Cardiac muscle cell (in vitro differentiated cells and primary cell): Measurements from ENCODE around the gene APC2. TPM values are rescaled to one million over a fixed set of nuclear protein-coding genes. Genes with fewer than 3 reads are reported as not detected.
A peak's percentile ranks its signal among the peaks of the same experiment; 100 is the strongest.

Source experiments
- DNase-seq, 2 donors: peaks; one replicate each; pipeline versions ENCODE4 v3.0.0 to v3.0.0-alpha.2; 2010 to 2017; ENCODE audit warnings: low read depth in 1 of 2, low spot score in 1 of 2
- H3K27ac ChIP-seq: fragments of 200-600 bp; sonication (generic); 2 replicates; pipeline ENCODE4 v1.5.1; 2016
- H3K27me3 ChIP-seq: fragments of 200-600 bp; sonication (generic); 2 replicates; pipeline ENCODE4 v1.6.0; 2016; ENCODE audit warnings: control low read depth
- H3K36me3 ChIP-seq: fragments of 200-600 bp; sonication (generic); 2 replicates; pipeline ENCODE4 v1.5.1; 2016; ENCODE audit warnings: control low read depth
- H3K4me1 ChIP-seq: fragments of 200-600 bp; sonication (generic); 2 replicates; pipeline ENCODE4 v1.8.1; 2017; ENCODE audit warnings: low read depth, mild to moderate bottlenecking, mixed run types
- H3K4me3 ChIP-seq: fragments of 200-600 bp; sonication (generic); 2 replicates; pipeline ENCODE4 v1.5.1; 2016; ENCODE audit warnings: mild to moderate bottlenecking
- H3K9me3 ChIP-seq: fragments of 200-600 bp; sonication (generic); 2 replicates; pipeline ENCODE4 v1.5.1; 2017; ENCODE audit warnings: low read depth, mild to moderate bottlenecking, control low read depth
- CTCF ChIP-seq: IDR thresholded peaks from 2 replicates; pipeline ENCODE4 v1.5.1; 2012; ENCODE audit warnings: low read depth, mild to moderate bottlenecking, low read length
- polyA plus RNA-seq: library from polyadenylated mRNA; unstranded; fragments of >200 nt; fragmentation: Nextera tagmentation; extraction: Ambion mirVana; gene quantifications from 2 replicates; pipeline ENCODE4 v1.2.1, GENCODE V29; 2016
- total RNA-seq: library from RNA; depleted of rRNA; stranded (reverse); fragments of >200 nt; gene quantifications from 2 replicates; pipeline ENCODE4 v1.2.3, GENCODE V29; 2016

The APC2 gene
- total and polyA plus RNA-seq, 2 experiments from 2014 or later = 0.42 to 0.94 TPM

- TF ChIP-seq CTCF = no peak
- Histone ChIP-seq H3K9me3 (no peaks in the 10 kb centered on the region), H3K27ac (no peak overlapping the region), H3K4me1 (peaks cover 12% of the 10 kb centered on the region), H3K36me3 (no peaks in the 10 kb centered on the region), H3K27me3 (peaks cover 83% of the 10 kb centered on the region), H3K4me3 (peak overlapping the region; percentile 31)
- DNase-seq = peak in 1 of 2 donors; percentile 48
Measured at GRCh38 chr19:1470305-1471009, 20.5 kb downstream of the APC2 start.

GRCh38 chr19:1471010-1471514, 21.1 kb downstream of the APC2 start:
- H3K27me3 ChIP-seq = peaks cover 77% of the 10 kb centered on the region
- H3K36me3 ChIP-seq = no peaks in the 10 kb centered on the region
- H3K27ac ChIP-seq = no peak overlapping the region
- no peaks in the 10 kb centered on the region for H3K9me3 ChIP-seq
- H3K4me3 ChIP-seq = peak overlapping the region; percentile 31
- peak in 1 of 2 donors; percentile 44 for DNase-seq
- H3K4me1 ChIP-seq = peaks cover 12% of the 10 kb centered on the region
- TF ChIP-seq CTCF = peak; percentile 28

- H3K9me3 ChIP-seq = no peaks in the 10 kb centered on the region
- H3K27ac ChIP-seq = no peak overlapping the region
- no peak for DNase-seq
- H3K36me3 ChIP-seq = no peaks in the 10 kb centered on the region
- H3K27me3 ChIP-seq = peaks cover 72% of the 10 kb centered on the region
- H3K4me3 ChIP-seq = no peak overlapping the region
- peaks cover 12% of the 10 kb centered on the region for H3K4me1 ChIP-seq
- TF ChIP-seq CTCF = no peak
Measured at GRCh38 chr19:1471515-1472160, 21.7 kb downstream of the APC2 start.

GRCh38 chr19:1472231-1473084, 22.5 kb downstream of the APC2 start:
- peaks cover 12% of the 10 kb centered on the region for H3K4me1 ChIP-seq
- no peaks in the 10 kb centered on the region for H3K9me3 ChIP-seq
- H3K4me3 ChIP-seq = no peak overlapping the region
- no peak overlapping the region for H3K27ac ChIP-seq
- H3K36me3 ChIP-seq = no peaks in the 10 kb centered on the region
- TF ChIP-seq CTCF = no peak
- no peak for DNase-seq
- H3K27me3 ChIP-seq = peaks cover 63% of the 10 kb centered on the region

- no peak for DNase-seq
- no peak for TF ChIP-seq CTCF
- H3K4me3 ChIP-seq = no peak overlapping the region
- H3K27me3 ChIP-seq = peaks cover 55% of the 10 kb centered on the region
- H3K4me1 ChIP-seq = peaks cover 9% of the 10 kb centered on the region
- H3K36me3 ChIP-seq = no peaks in the 10 kb centered on the region
- no peaks in the 10 kb centered on the region for H3K9me3 ChIP-seq
- no peak overlapping the region for H3K27ac ChIP-seq
Measured at GRCh38 chr19:1473085-1473851, 23.3 kb downstream of the APC2 start.
